Thymus (tissue), 11 donors: ENCODE measurements around the gene CST6. TPM values are rescaled to one million over a fixed set of nuclear protein-coding genes. Genes with fewer than 3 reads are reported as not detected.
"Not testable (repeated sequence)": the region's sequence is repeated elsewhere in the genome, so short reads cannot be mapped to it uniquely, and the experiment has no call there.

Source experiments
- DNase-seq, 9 donors: peaks; one replicate each; pipeline ENCODE4 v3.0.0-alpha.2; 2013; ENCODE audit warnings: low spot score in 9 of 9, low read depth in 6 of 9, missing footprints in 1 of 9
- H3K27ac ChIP-seq, 2 donors: one replicate each; pipeline ENCODE4 v1.5.1; 2013; ENCODE audit warnings: control low read depth in 1 of 2, low read depth in 1 of 2, low read length in 1 of 2, mild to moderate bottlenecking in 1 of 2, moderate library complexity in 1 of 2
- H3K27me3 ChIP-seq, 2 donors: one replicate each; pipeline ENCODE4 v1.5.1; 2013; ENCODE audit warnings: low read length in 1 of 2; ENCODE audit not compliant: control insufficient read depth in 2 of 2, insufficient read depth in 1 of 2
- H3K36me3 ChIP-seq, 2 donors: one replicate each; pipeline ENCODE4 v1.5.1; 2013; ENCODE audit warnings: low read length in 1 of 2, mild to moderate bottlenecking in 1 of 2, moderate library complexity in 1 of 2; ENCODE audit not compliant: control insufficient read depth in 2 of 2, insufficient read depth in 2 of 2
- H3K4me1 ChIP-seq, 2 donors: one replicate each; pipeline ENCODE4 v1.5.1; 2013; ENCODE audit warnings: low read length in 2 of 2; ENCODE audit not compliant: control insufficient read depth in 2 of 2, insufficient read depth in 2 of 2
- H3K4me3 ChIP-seq, 2 donors: one replicate each; pipeline ENCODE4 v1.5.1; 2013; ENCODE audit warnings: low read length in 2 of 2, control low read depth in 1 of 2, mild to moderate bottlenecking in 1 of 2
- H3K9me3 ChIP-seq, 2 donors: one replicate each; pipeline ENCODE4 v1.5.1; 2013; ENCODE audit warnings: low read length in 1 of 2, mild to moderate bottlenecking in 1 of 2; ENCODE audit not compliant: control insufficient read depth in 2 of 2, insufficient read depth in 1 of 2
- WGBS: extraction: QIAGEN DNeasy Blood & Tissue Kit; methylation state at CpG from one replicate; pipeline ENCODE4 v1.1.7; 2013; 5-methylcytosine and 5-hydroxymethylcytosine counted together
- polyA plus RNA-seq: library from polyadenylated mRNA; stranded (reverse); fragments of 200-250 nt; gene quantifications from one replicate; pipeline ENCODE4 v1.2.3, GENCODE V29; 2013
- total RNA-seq: library from RNA; stranded (reverse); fragments of 120-200 nt; gene quantifications from one replicate; pipeline ENCODE4 v1.2.4, GENCODE V29; 2013
- donor health status: healthy.

CST6 gene
- total and polyA plus RNA-seq, 2 donors: 0.66 to 23.0 TPM

DNA sequence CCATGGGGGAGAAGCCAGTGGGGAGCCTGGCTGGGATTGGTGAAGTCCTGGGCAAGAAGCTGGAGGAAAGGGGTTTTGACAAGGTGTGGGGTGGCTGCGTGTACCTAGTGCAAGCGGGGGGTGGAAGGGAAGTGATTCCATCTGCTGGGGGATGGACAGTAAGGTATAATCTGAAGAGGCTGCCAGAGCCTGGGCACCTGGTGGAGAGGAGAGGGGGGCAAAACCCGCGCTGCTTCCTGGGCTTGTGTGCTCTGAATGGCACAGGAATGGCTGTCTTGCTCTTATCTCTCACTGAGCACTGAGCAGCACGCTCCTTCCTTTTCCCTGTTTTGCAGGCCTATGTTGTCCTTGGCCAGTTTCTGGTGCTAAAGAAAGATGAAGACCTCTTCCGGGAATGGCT is 8.5 kb upstream of the CST6 start:
- H3K36me3 ChIP-seq: peaks cover 39 to 44% of the 10 kb centered on the region in 2 donors
- 86% methylated on average over 6 of the region's 6 CpGs for WGBS

DNA sequence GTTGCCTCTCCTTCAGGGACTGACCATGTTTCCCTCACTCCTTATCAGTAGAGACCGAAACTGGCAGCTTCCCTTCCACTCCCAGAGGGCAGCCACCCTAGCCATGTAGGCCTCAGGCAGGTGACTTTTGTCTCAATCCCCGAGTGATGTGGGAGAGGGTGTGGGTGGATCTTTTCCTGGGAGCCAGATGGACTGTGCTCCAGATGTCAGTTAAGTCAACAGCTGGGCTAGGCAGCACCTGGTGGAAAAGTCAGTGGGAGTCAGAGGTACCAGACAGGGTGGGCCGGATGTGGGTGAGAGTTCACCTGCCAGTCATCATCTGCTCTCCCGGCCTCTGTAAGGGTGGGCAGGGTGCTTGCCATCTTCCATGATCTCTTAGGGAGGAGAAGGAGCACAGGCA is 7.6 kb upstream of the CST6 start:
- peaks cover 30 to 35% of the 10 kb centered on the region in 2 donors for H3K36me3 ChIP-seq
- peaks cover 5 to 47% of the 10 kb centered on the region in 2 donors for H3K4me1 ChIP-seq
- no peak overlapping the region for H3K27ac ChIP-seq
- H3K9me3 ChIP-seq: peaks cover 0 to 7% of the 10 kb centered on the region in 2 donors
- no peak overlapping the region for H3K4me3 ChIP-seq
- DNase-seq: no peak
- peaks cover 0 to 4% of the 10 kb centered on the region in 2 donors for H3K27me3 ChIP-seq
- WGBS: 93% methylated on average over 4 of the region's 4 CpGs

More for the DNA sequence above, 8.5 kb upstream of the CST6 start:
- Histone ChIP-seq H3K4me3 (peak overlapping the region; percentile 75 to 86), H3K4me1 (peaks cover 5 to 42% of the 10 kb centered on the region in 2 donors), H3K9me3 (peaks cover 0 to 7% of the 10 kb centered on the region in 2 donors), H3K27ac (no peak overlapping the region), H3K27me3 (no peaks in the 10 kb centered on the region)
- DNase-seq: no peak

DNA sequence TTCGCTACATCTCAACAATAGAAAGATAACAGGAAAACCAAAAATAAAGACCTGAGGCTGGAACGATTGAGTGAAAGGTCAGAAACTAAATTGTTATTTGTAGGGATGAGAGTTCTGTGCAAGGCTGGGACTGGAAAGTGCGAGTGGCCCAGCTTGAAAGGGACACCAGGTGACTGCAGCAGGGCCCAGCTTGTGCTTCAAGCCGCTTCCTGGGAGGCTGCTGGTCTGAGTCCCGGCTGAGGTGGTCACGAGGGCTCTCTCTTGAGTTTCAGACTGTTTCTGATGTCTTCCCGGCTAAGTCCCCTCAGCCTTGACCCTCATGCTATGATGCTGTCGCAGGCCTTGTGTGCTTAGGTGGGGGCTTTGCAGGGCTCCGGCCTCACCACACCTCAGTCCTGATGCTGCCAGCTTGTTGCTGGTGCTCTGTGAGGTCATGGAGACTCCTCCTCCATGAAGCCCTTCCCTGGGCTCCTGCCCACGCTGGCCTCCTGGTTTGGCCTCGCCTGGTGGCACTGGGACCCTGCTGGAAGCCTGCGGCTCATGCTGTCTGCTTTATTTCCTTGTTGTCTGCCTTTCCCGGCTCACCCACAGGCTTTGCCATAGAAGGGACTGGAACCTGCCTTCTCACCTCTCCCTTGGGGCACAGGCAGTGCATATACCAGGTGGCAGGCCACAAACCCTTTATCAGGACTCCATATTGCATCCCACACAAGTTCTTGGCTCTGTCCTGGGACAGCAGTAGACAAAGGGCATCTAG is 5.5 kb upstream of the CST6 start:
- Histone ChIP-seq H3K27me3 (peaks cover 1 to 22% of the 10 kb centered on the region in 2 donors), H3K36me3 (peaks cover 19 to 22% of the 10 kb centered on the region in 2 donors), H3K4me1 (peaks cover 5 to 34% of the 10 kb centered on the region in 2 donors), H3K4me3 (no peak overlapping the region), H3K9me3 (peaks cover 0 to 7% of the 10 kb centered on the region in 2 donors), H3K27ac (no peak overlapping the region)
- no peak for DNase-seq
- 97% methylated on average over 13 of the region's 13 CpGs for WGBS

DNA sequence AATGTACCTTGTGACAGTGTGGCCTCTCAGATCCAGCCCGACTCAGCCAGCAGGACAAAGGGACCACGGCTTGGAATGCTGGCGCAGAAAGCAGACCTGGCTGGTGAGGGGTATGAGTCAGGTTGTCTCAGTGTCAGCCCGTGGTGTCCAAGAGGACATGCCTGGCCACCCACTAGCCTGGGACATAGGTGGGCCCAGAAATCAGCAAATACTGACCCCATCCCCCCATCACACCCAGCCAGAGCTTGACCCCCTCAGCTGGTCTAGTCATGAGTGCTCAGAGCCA is 5.0 kb upstream of the CST6 start:
- no peak for DNase-seq
- Histone ChIP-seq H3K36me3 (peaks cover 19 to 22% of the 10 kb centered on the region in 2 donors), H3K27me3 (peaks cover 7 to 27% of the 10 kb centered on the region in 2 donors), H3K4me3 (no peak overlapping the region), H3K27ac (no peak overlapping the region), H3K9me3 (peaks cover 0 to 5% of the 10 kb centered on the region in 2 donors), H3K4me1 (peaks cover 5 to 37% of the 10 kb centered on the region in 2 donors)
- 94% methylated on average over 4 of the region's 4 CpGs for WGBS

DNA sequence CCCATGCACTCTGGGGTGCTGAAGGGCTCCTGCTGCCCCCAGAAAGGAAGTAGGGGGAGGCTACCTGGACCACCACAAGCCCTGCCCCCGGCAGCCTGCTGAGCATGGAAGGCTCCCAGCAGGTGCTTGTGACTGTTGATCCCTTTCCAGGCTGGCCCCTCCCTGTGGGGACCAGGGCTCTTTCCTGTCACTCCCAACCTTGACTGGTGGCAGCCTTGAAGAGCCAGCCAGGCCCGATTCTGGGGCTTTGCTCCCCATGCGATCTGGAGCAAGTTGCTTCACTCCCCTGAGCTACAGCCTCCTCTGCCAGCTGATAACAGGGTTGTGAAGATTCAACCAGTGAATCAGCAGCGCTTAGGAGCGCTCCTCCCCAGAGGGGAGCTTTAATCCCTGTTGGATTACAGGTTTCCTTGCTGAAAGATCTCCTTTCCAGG is 4.6 kb upstream of the CST6 start:
- H3K9me3 ChIP-seq: peaks cover 0 to 4% of the 10 kb centered on the region in 2 donors
- H3K36me3 ChIP-seq: peaks cover 19 to 22% of the 10 kb centered on the region in 2 donors
- no peak overlapping the region for H3K4me3 ChIP-seq
- no peak for DNase-seq
- H3K4me1 ChIP-seq: peaks cover 7 to 39% of the 10 kb centered on the region in 2 donors
- no peak overlapping the region for H3K27ac ChIP-seq
- 43% methylated on average over 5 of the region's 5 CpGs for WGBS
- peaks cover 10 to 31% of the 10 kb centered on the region in 2 donors for H3K27me3 ChIP-seq

DNA sequence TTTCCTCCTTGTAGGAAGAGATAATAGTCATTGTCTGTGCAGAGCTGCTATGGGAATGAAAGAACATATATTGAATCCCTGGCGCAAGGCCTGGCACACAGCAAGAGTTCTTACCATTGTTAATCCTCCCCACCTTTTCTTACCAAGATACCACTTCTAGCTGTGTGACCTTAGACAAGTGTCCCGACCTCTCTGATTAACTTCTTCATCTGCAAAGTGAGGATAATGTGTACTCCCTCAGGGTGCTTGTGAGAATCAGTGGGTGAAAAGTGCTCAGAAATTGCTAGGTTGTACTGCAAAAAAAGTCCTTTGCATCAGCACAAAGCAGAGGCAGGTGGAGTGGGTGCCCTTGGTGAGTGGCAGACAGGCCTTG is 3.7 kb upstream of the CST6 start:
- peaks cover 19 to 22% of the 10 kb centered on the region in 2 donors for H3K36me3 ChIP-seq
- H3K4me1 ChIP-seq: peaks cover 2 to 38% of the 10 kb centered on the region in 2 donors
- no peak overlapping the region for H3K27ac ChIP-seq
- no peak overlapping the region for H3K4me3 ChIP-seq
- 62% methylated on average over 2 of the region's 2 CpGs for whole genome bisulfite sequencing
- DNase-seq: no peak
- H3K9me3 ChIP-seq: peaks cover 0 to 4% of the 10 kb centered on the region in 2 donors
- H3K27me3 ChIP-seq: peaks cover 12 to 40% of the 10 kb centered on the region in 2 donors

DNA sequence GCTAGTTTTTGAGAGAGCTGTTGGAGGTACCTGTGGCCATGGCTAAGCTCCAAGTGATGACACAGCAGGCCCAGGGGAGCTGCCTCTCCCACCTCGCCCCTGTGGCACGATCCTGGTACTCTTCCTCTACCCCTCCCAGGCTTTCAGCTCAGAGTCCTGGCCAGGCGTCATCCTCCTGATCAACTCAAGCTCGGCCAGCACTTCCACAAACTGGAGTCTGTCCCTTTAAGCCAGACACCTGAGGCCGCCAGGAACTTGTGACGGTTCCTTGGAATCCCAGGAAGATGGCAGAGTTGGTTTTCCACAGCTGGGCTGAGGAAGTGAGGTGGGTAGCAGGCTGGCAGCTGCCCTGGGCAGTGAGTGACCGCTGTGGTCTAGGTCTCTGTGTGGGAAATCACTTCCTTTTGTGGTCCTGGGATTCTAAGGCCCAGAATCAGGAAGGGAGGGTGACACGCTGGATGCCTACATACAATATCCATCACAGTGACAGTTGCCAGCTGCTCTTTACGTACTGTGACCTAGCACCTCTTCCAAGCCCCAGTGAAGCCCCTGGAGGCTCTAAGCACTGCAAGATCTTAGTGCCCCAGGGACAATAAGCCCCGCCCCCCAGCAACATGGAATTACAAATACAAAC is 3.2 kb upstream of the CST6 start:
- 87% methylated on average over 10 of the region's 10 CpGs for WGBS
- Histone ChIP-seq H3K27ac (no peak overlapping the region), H3K4me1 (peaks cover 2 to 36% of the 10 kb centered on the region in 2 donors)

DNA sequence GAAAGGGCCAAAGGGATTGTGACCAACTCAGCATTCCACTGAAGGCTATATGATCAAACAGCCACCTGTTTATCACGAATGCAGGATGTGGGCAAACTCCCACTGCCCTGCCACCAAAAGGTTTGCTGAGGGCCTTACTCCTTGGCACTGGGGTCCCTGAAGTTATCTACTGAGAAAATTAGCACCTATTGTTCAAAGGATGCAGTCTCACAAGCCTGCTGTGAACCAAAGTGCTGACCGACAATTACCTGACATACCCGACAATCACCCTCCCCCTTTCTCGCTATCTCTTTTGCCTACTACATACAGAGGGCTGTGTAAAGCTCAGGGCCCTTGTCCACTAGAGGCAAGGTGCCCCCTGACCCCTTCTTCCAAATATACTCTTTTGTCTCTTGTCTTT is 1.8 kb upstream of the CST6 start:
- not testable (repeated sequence) for H3K9me3 ChIP-seq, H3K4me3 ChIP-seq, H3K36me3 ChIP-seq, DNase-seq, H3K27ac ChIP-seq
- Histone ChIP-seq H3K4me1 (peaks cover 2 to 32% of the 10 kb centered on the region in 2 donors), H3K27me3 (peaks cover 12 to 50% of the 10 kb centered on the region in 2 donors)
- 87% methylated on average over 4 of the region's 4 CpGs for WGBS

More for the DNA sequence above, 3.2 kb upstream of the CST6 start:
- Histone ChIP-seq H3K27me3 (peaks cover 12 to 45% of the 10 kb centered on the region in 2 donors), H3K9me3 (peaks cover 0 to 4% of the 10 kb centered on the region in 2 donors), H3K4me3 (no peak overlapping the region), H3K36me3 (peaks cover 17 to 18% of the 10 kb centered on the region in 2 donors)
- no peak for DNase-seq

DNA sequence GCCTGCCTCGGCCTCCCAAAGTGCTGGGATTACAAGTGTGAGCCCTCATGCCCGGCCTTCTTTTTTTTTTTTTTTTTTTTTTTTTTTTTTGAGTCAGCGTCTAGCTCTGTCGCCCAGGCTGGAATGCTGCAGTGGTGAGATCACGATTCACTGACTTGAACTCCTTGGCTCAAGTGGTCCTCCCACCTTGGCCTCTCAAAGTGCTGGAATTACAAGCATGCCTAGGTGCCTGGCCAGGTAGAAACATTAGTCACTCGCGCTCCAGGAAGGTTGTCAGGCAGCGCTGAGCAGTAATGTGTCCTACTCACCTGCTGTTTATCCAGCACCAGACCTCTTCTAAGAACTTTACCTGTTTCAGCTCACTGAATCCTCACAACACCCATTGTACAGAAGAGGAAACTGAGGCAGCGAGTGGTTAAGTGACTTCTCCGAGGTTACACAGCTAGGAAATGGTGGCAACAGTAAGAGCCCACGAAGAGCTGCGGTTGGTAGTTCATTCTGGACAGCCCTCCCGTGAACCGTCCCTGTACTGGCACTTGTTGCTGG is 496 bp upstream of the CST6 start:
- H3K4me1 ChIP-seq: peaks cover 2 to 32% of the 10 kb centered on the region in 2 donors
- 63% methylated on average over 14 of the region's 14 CpGs for WGBS
- peaks cover 0 to 4% of the 10 kb centered on the region in 2 donors for H3K36me3 ChIP-seq
- peaks cover 0 to 4% of the 10 kb centered on the region in 2 donors for H3K9me3 ChIP-seq
- peaks cover 12 to 50% of the 10 kb centered on the region in 2 donors for H3K27me3 ChIP-seq
- H3K4me3 ChIP-seq: peak overlapping the region in 1 of 2 donors; percentile 10
- DNase-seq: no peak
- H3K27ac ChIP-seq: no peak overlapping the region
